HepG2 (cell line): ENCODE results near the gene S100A8. TPM values are rescaled to one million over a fixed set of nuclear protein-coding genes. Genes with fewer than 3 reads are reported as not detected.
"Not testable (repeated sequence)": the region's sequence is repeated elsewhere in the genome, so short reads cannot be mapped to it uniquely, and the experiment has no call there.

Experiments used
- ATAC-seq: fragments of 200-7000 bp; cut with Tn5 transposase; 3 replicates; pipeline ENCODE4 v1.9.1; 2020; ENCODE audit warnings: mild to moderate bottlenecking, moderate library complexity
- BruUV-seq: library from RNA; stranded (reverse); fragments of 400-500 nt; replicated peaks from 2 replicates; lab custom pipeline; 2021; lab: Mats Ljungman, UMichigan
- CTCF ChIA-PET: fragments of 300-600 bp; formaldehyde crosslinking; extraction: SDS; loops from one replicate; lab custom pipeline; 2021; ENCODE audit warnings: low total read pairs, inconsistent platforms, low intra/inter-chr PET ratio; lab: Yijun Ruan, JAX
- POLR2A ChIA-PET: fragments of 350-600 bp; sonication (Branson Sonifier 250); formaldehyde crosslinking; loops from one replicate; lab custom pipeline; 2020; ENCODE audit warnings: antibody characterized with exemption, inconsistent platforms; lab: Yijun Ruan, JAX
- DNase-seq: peaks from one replicate; pipeline ENCODE4 v3.0.0-alpha.2; 2015; ENCODE audit warnings: low spot score
- FAIRE-seq: peaks from 3 replicates; lab custom pipeline; 2011; peaks lifted over from hg19 to GRCh38; lab: Jason Lieb, UNC
- H2AFZ ChIP-seq: one replicate; pipeline ENCODE4 v1.6.1; 2011; ENCODE audit warnings: low read length, inconsistent platforms
- H3K27ac ChIP-seq: fragments of 300-600 bp; 3 replicates; pipeline ENCODE4 v1.8.0; 2011; ENCODE audit warnings: mixed run types, mild to moderate bottlenecking, mixed read lengths, low read length, inconsistent platforms; ENCODE audit not compliant: insufficient read depth; ENCODE audit errors: extremely low read length
- H3K27me3 ChIP-seq, 2 experiments: fragments of 200-600 bp in 1 of 2; 2 replicates in 1 of 2; 3 replicates in 1 of 2; pipeline versions ENCODE4 v1.6.0 to v1.8.0; 2011; ENCODE audit warnings: low read length in 2 of 2, mild to moderate bottlenecking in 2 of 2, moderate library complexity in 2 of 2, inconsistent platforms in 1 of 2; ENCODE audit not compliant: insufficient read depth in 2 of 2, control insufficient read depth in 1 of 2
- H3K36me3 ChIP-seq, 2 experiments: fragments of 200-600 bp in 1 of 2; replicated peaks in 1 of 2; 2 replicates in 1 of 2; 3 replicates in 1 of 2; pipeline versions ENCODE4 v1.5.1 to v1.8.0; 2011; ENCODE audit warnings: low read length in 2 of 2, inconsistent platforms in 1 of 2; ENCODE audit not compliant: insufficient read depth in 2 of 2, control insufficient read depth in 1 of 2
- H3K4me1 ChIP-seq: 2 replicates; pipeline ENCODE4 v1.5.1; 2012; ENCODE audit warnings: low read length, inconsistent platforms; ENCODE audit not compliant: insufficient read depth
- H3K4me2 ChIP-seq: 2 replicates; pipeline ENCODE4 v1.6.0; 2011; ENCODE audit warnings: low read depth, low read length, inconsistent platforms
- H3K4me3 ChIP-seq, 3 experiments: fragments of 200-600 bp in 1 of 3; sonication (generic), shearing (Covaris generic) in 1 of 3; replicated peaks in 1 of 3; 2 replicates each; pipeline ENCODE4 v1.5.1; 2011 to 2016; ENCODE audit warnings: low read length in 3 of 3, inconsistent platforms in 2 of 3, low read depth in 2 of 3, mild to moderate bottlenecking in 2 of 3, control low read depth in 1 of 3, mixed read lengths in 1 of 3; ENCODE audit not compliant: insufficient read depth in 1 of 3
- H3K79me2 ChIP-seq: one replicate; pipeline ENCODE4 v1.6.1; 2011; ENCODE audit warnings: low read length, inconsistent platforms; ENCODE audit not compliant: insufficient read depth
- H3K9ac ChIP-seq: 2 replicates; pipeline ENCODE4 v1.6.0; 2011; ENCODE audit warnings: mild to moderate bottlenecking, low read depth, low read length, inconsistent platforms; ENCODE audit not compliant: insufficient read depth
- H3K9me3 ChIP-seq: 2 replicates; pipeline ENCODE4 v1.5.1; 2012; ENCODE audit warnings: mild to moderate bottlenecking, low read length
- H4K20me1 ChIP-seq: 2 replicates; pipeline ENCODE4 v1.6.0; 2011; ENCODE audit warnings: inconsistent platforms, mild to moderate bottlenecking, low read length, moderate library complexity; ENCODE audit not compliant: insufficient read depth
- ARID4A ChIP-seq: sonication (generic); formaldehyde crosslinking; IDR thresholded peaks from 2 replicates; pipeline ENCODE4 v1.5.0; 2020; ENCODE audit warnings: mild to moderate bottlenecking, missing genetic modification reagents, borderline replicate concordance
- ASH2L ChIP-seq: fragments of 300-600, 200-600 bp; sonication (generic); IDR thresholded peaks from 2 replicates; pipeline ENCODE4 v1.7.0; 2017; ENCODE audit warnings: low read depth, mild to moderate bottlenecking, moderate library complexity, mixed read lengths, low read length; ENCODE audit not compliant: insufficient read length
- CENPBD1 ChIP-seq: sonication (generic); formaldehyde crosslinking; IDR thresholded peaks from 2 replicates; pipeline ENCODE4 v1.8.0; 2022; ENCODE audit warnings: missing genetic modification reagents, low read depth, mild to moderate bottlenecking, borderline replicate concordance
- HBP1 ChIP-seq: IDR thresholded peaks from 2 replicates; pipeline ENCODE4 v1.6.1; 2016; ENCODE audit warnings: low read depth, control low read depth
- HOXD1 ChIP-seq: sonication (generic); formaldehyde crosslinking; IDR thresholded peaks from 2 replicates; pipeline ENCODE4 v1.5.0; 2020; ENCODE audit warnings: missing genetic modification reagents
- MXD1 ChIP-seq: sonication (generic); formaldehyde crosslinking; IDR thresholded peaks from 2 replicates; pipeline ENCODE4 v1.4.0; 2020; ENCODE audit warnings: mild to moderate bottlenecking, missing genetic modification reagents
- SIN3A ChIP-seq: IDR thresholded peaks from 2 replicates; pipeline ENCODE4 v1.6.1; 2011; ENCODE audit warnings: low read depth, mild to moderate bottlenecking, control low read depth, low read length, borderline replicate concordance
- ZFP1 ChIP-seq: IDR thresholded peaks from 2 replicates; pipeline ENCODE4 v1.6.1; 2016
- ZNF431 ChIP-seq: sonication (generic); formaldehyde crosslinking; IDR thresholded peaks from 2 replicates; pipeline ENCODE4 v1.9.0; 2022; ENCODE audit warnings: missing genetic modification reagents, low read depth, mild to moderate bottlenecking, borderline replicate concordance
- ZNF484 ChIP-seq: sonication (generic); formaldehyde crosslinking; IDR thresholded peaks from 2 replicates; pipeline ENCODE4 v1.5.1; 2020; ENCODE audit warnings: mild to moderate bottlenecking, low read depth, missing genetic modification reagents, borderline replicate concordance
- WGBS: methylation state at CpG from one replicate; pipeline ENCODE4 v1.1.6; 2017; ENCODE audit warnings: low lambda C conversion rate; 5-methylcytosine and 5-hydroxymethylcytosine counted together
- in situ Hi-C: cut with HindIII; loops from 2 replicates; pipeline ENCODE4 v1.10.0; 2017; ENCODE audit warnings: low pct_unique_long_range_greater_than_20kb; ENCODE audit not compliant: extremely low pct_ligation_motif_present
- intact Hi-C: fragments of 100-400 bp; cut with micrococcal nuclease; formaldehyde crosslinking; loops from one replicate; pipeline ENCODE4 v1.10.0; 2022; ENCODE audit not compliant: unreplicated experiment
- polyA plus RNA-seq, 8 experiments: library from polyadenylated mRNA; depleted of rRNA in 3 of 8; stranded (reverse) in 7 of 8; unstranded in 1 of 8; fragments of >200 nt; fragmentation: Illumina TruSeq in 4 of 8; extraction: Trizol in 4 of 8; gene quantifications; 2 replicates each; pipeline versions ENCODE4 v1.2.1 to v1.2.3, GENCODE V29; 2011 to 2016; ENCODE audit warnings: low read depth in 4 of 8, missing spikeins in 1 of 8, mixed read lengths in 1 of 8; ENCODE audit not compliant: insufficient read depth in 1 of 8
- total RNA-seq, 5 experiments: library from RNA; depleted of rRNA; stranded (reverse); fragments of >200 nt; fragmentation: Illumina TruSeq; extraction: Trizol; gene quantifications; 2 replicates each; pipeline ENCODE4 v1.2.3, GENCODE V29; 2016; ENCODE audit warnings: low read depth in 1 of 5

The S100A8 gene
- total and polyA plus RNA-seq, 2 of the 13 experiments (the other 11 are each of a cell fraction or from before 2014, with no cell fraction given) = not detected

- H3K27ac ChIP-seq, DNase-seq, H3K4me3 ChIP-seq, H3K9ac ChIP-seq, ATAC-seq, H3K36me3 ChIP-seq, CTCF ChIA-PET, intact Hi-C loops, H4K20me1 ChIP-seq, H3K4me2 ChIP-seq, FAIRE-seq, H2AFZ ChIP-seq, BruUV-seq, POLR2A ChIA-PET, H3K4me1 ChIP-seq, H3K27me3 ChIP-seq, H3K9me3 ChIP-seq, H3K79me2 ChIP-seq: not testable (repeated sequence)
- WGBS = 13% methylated on average over 14 of the region's 14 CpGs
- in situ Hi-C loops = loop anchor here (5.0 kb wide), 1 partner anchor 150 kb away; no protein-coding TSS in a partner anchor
These were observed 43.8 kb downstream of the S100A8 start for GRCh38 chr1:153347049-153347448.

- CTCF ChIA-PET = no interaction called here
- DNase-seq (no peak), ATAC-seq (no peak), FAIRE-seq (no peak)
- no peaks in the 10 kb centered on the region for H3K36me3 ChIP-seq
- no peak overlapping the region for H3K4me3 ChIP-seq
- H4K20me1 ChIP-seq = no peaks in the 10 kb centered on the region
- POLR2A ChIA-PET = no interaction called here
- no peak overlapping the region for H3K9ac ChIP-seq
- in situ Hi-C loops = loop anchor here (5.0 kb wide), 1 partner anchor 151 kb away; no protein-coding TSS in a partner anchor
- no peaks in the 10 kb centered on the region for H3K79me2 ChIP-seq
- WGBS = 18% methylated on average over 6 of the region's 6 CpGs
- H3K27me3 ChIP-seq = peaks cover 2 to 6% of the 10 kb centered on the region in 2 experiments; a peak in 3 of 5 replicates
- intact Hi-C loops = no loop called here
- H3K9me3 ChIP-seq = no peaks in the 10 kb centered on the region
- H2AFZ ChIP-seq = no peak overlapping the region
- H3K4me1 ChIP-seq = no peaks in the 10 kb centered on the region
- no TSS peak for BruUV-seq
- H3K4me2 ChIP-seq = no peak overlapping the region
- no peak overlapping the region for H3K27ac ChIP-seq
- no peak for TF ChIP-seq ZNF431
- TF ChIP-seq ARID4A = no peak
- TF ChIP-seq SIN3A = no peak
- TF ChIP-seq ZNF484 (CRISPR knock-in tag) = no peak
- TF ChIP-seq HOXD1 (CRISPR knock-in tag) = no peak
- TF ChIP-seq CENPBD1 = no peak
- no peak for TF ChIP-seq ASH2L
- TF ChIP-seq ZFP1 = no peak
- TF ChIP-seq HBP1 = no peak
- TF ChIP-seq MXD1 (CRISPR knock-in tag) = no peak
These were observed 44.7 kb downstream of the S100A8 start for GRCh38 chr1:153346077-153346723.
